SJCRH30 (cell line): ENCODE results near the gene SOBP. TPM values are rescaled to one million over a fixed set of nuclear protein-coding genes. Genes with fewer than 3 reads are reported as not detected.

Experiments used
- DNase-seq, 2 experiments: peaks; one replicate each; pipeline ENCODE4 v3.0.0-alpha.2; 2015 to 2020
- H3K27ac ChIP-seq: fragments of 250-450 bp; sonication (Bioruptor Pico); 2 replicates; pipeline ENCODE4 v1.5.1; 2020; ENCODE audit warnings: mild to moderate bottlenecking, moderate library complexity
- H3K27me3 ChIP-seq: fragments of 250-450 bp; sonication (Bioruptor Pico); 2 replicates; pipeline ENCODE4 v1.5.1; 2020; ENCODE audit warnings: mild to moderate bottlenecking, moderate library complexity
- H3K36me3 ChIP-seq: fragments of 250-450 bp; sonication (Bioruptor Pico); 2 replicates; pipeline ENCODE4 v1.5.1; 2020; ENCODE audit warnings: mild to moderate bottlenecking, moderate library complexity
- H3K4me1 ChIP-seq: fragments of 250-450 bp; sonication (Bioruptor Pico); 2 replicates; pipeline ENCODE4 v1.5.1; 2020; ENCODE audit warnings: mild to moderate bottlenecking, moderate library complexity
- H3K4me3 ChIP-seq: fragments of 250-450 bp; sonication (Bioruptor Pico); 2 replicates; pipeline ENCODE4 v1.5.1; 2020; ENCODE audit warnings: mild to moderate bottlenecking, moderate library complexity
- H3K9me3 ChIP-seq: fragments of 250-450 bp; sonication (Bioruptor Pico); replicated peaks from 2 replicates; pipeline ENCODE4 v1.5.1; 2020; ENCODE audit warnings: mild to moderate bottlenecking, moderate library complexity
- total RNA-seq: library from RNA; depleted of rRNA; stranded (reverse); fragments of >200 nt; shearing (Covaris generic); gene quantifications from 2 replicates; pipeline ENCODE4 v1.2.3, GENCODE V29; 2014

SOBP gene
- total RNA-seq, 1 experiment from 2014 or later, result 7.8 TPM

GRCh38 chr6:107642095-107642860, 152.4 kb downstream of the SOBP start:
- no peak overlapping the region for H3K27ac ChIP-seq

GRCh38 chr6:107642861-107643328, 153.0 kb downstream of the SOBP start:
- peaks cover 2% of the 10 kb centered on the region; the same call in 1 of the 2 replicates for H3K36me3 ChIP-seq
- H3K4me3 ChIP-seq, result no peak overlapping the region
- no peak for DNase-seq
- no peaks in the 10 kb centered on the region for H3K27me3 ChIP-seq
- peaks cover 6% of the 10 kb centered on the region; the same call in 1 of the 2 replicates for H3K4me1 ChIP-seq
- H3K27ac ChIP-seq, result no peak overlapping the region
- no peaks in the 10 kb centered on the region for H3K9me3 ChIP-seq

More at GRCh38 chr6:107642095-107642860, 152.4 kb downstream of the SOBP start:
- DNase-seq, result no peak
- no peaks in the 10 kb centered on the region for H3K9me3 ChIP-seq
- no peaks in the 10 kb centered on the region for H3K27me3 ChIP-seq
- H3K4me3 ChIP-seq, result no peak overlapping the region
- H3K4me1 ChIP-seq, result peaks cover 6% of the 10 kb centered on the region; the same call in 1 of the 2 replicates
- H3K36me3 ChIP-seq, result peaks cover 2% of the 10 kb centered on the region; the same call in 1 of the 2 replicates

- Histone ChIP-seq H3K36me3 (peaks cover 2% of the 10 kb centered on the region; the same call in 1 of the 2 replicates), H3K27me3 (no peaks in the 10 kb centered on the region), H3K4me1 (peaks cover 7% of the 10 kb centered on the region), H3K9me3 (no peaks in the 10 kb centered on the region), H3K27ac (no peak overlapping the region), H3K4me3 (no peak overlapping the region)
- no peak for DNase-seq
Observed at GRCh38 chr6:107644513-107644912, 154.6 kb downstream of the SOBP start.

GRCh38 chr6:107645740-107646139, 155.8 kb downstream of the SOBP start:
- no peak for DNase-seq
- Histone ChIP-seq H3K4me3 (no peak overlapping the region), H3K27me3 (no peaks in the 10 kb centered on the region), H3K4me1 (peaks cover 7% of the 10 kb centered on the region), H3K27ac (no peak overlapping the region), H3K9me3 (no peaks in the 10 kb centered on the region), H3K36me3 (peaks cover 2% of the 10 kb centered on the region; the same call in 1 of the 2 replicates)

- Histone ChIP-seq H3K9me3 (no peaks in the 10 kb centered on the region), H3K27me3 (no peaks in the 10 kb centered on the region), H3K4me1 (peaks cover 7% of the 10 kb centered on the region), H3K4me3 (no peak overlapping the region), H3K36me3 (peaks cover 2% of the 10 kb centered on the region; the same call in 1 of the 2 replicates), H3K27ac (no peak overlapping the region)
- no peak for DNase-seq
Observed at GRCh38 chr6:107646176-107646575, 156.3 kb downstream of the SOBP start.

GRCh38 chr6:107646776-107647438, 157.0 kb downstream of the SOBP start:
- no peak overlapping the region for H3K27ac ChIP-seq
- H3K9me3 ChIP-seq, result no peaks in the 10 kb centered on the region
- H3K36me3 ChIP-seq, result peaks cover 2% of the 10 kb centered on the region; the same call in 1 of the 2 replicates
- no peak for DNase-seq
- no peak overlapping the region for H3K4me3 ChIP-seq
- H3K4me1 ChIP-seq, result peaks cover 7% of the 10 kb centered on the region
- no peaks in the 10 kb centered on the region for H3K27me3 ChIP-seq

- Histone ChIP-seq H3K9me3 (no peaks in the 10 kb centered on the region), H3K4me3 (no peak overlapping the region), H3K27me3 (no peaks in the 10 kb centered on the region), H3K36me3 (peaks cover 2% of the 10 kb centered on the region; the same call in 1 of the 2 replicates), H3K27ac (no peak overlapping the region), H3K4me1 (peaks cover 7% of the 10 kb centered on the region)
- no peak for DNase-seq
Observed at GRCh38 chr6:107647439-107647948, 157.6 kb downstream of the SOBP start.

GRCh38 chr6:107648983-107649382, 159.1 kb downstream of the SOBP start:
- no peak overlapping the region for H3K27ac ChIP-seq
- peak in 1 of 2 experiments; percentile 65 for DNase-seq
- no peak overlapping the region for H3K4me3 ChIP-seq
- H3K4me1 ChIP-seq, result peaks cover 4% of the 10 kb centered on the region; the same call in 1 of the 2 replicates
- H3K9me3 ChIP-seq, result no peaks in the 10 kb centered on the region
- H3K36me3 ChIP-seq, result no peaks in the 10 kb centered on the region
- no peaks in the 10 kb centered on the region for H3K27me3 ChIP-seq

GRCh38 chr6:107652526-107653182, 162.7 kb downstream of the SOBP start:
- Histone ChIP-seq H3K4me1 (peaks cover 14% of the 10 kb centered on the region), H3K27ac (no peak overlapping the region), H3K4me3 (no peak overlapping the region), H3K27me3 (no peaks in the 10 kb centered on the region), H3K36me3 (no peaks in the 10 kb centered on the region), H3K9me3 (no peaks in the 10 kb centered on the region)
- no peak for DNase-seq

GRCh38 chr6:107653183-107653580, 163.3 kb downstream of the SOBP start:
- Histone ChIP-seq H3K36me3 (no peaks in the 10 kb centered on the region), H3K27me3 (no peaks in the 10 kb centered on the region), H3K4me3 (no peak overlapping the region), H3K4me1 (peaks cover 14% of the 10 kb centered on the region), H3K27ac (no peak overlapping the region), H3K9me3 (no peaks in the 10 kb centered on the region)
- no peak for DNase-seq

GRCh38 chr6:107653861-107654394, 164.0 kb downstream of the SOBP start:
- Histone ChIP-seq H3K9me3 (no peaks in the 10 kb centered on the region), H3K36me3 (no peaks in the 10 kb centered on the region), H3K27me3 (no peaks in the 10 kb centered on the region), H3K27ac (no peak overlapping the region), H3K4me3 (no peak overlapping the region), H3K4me1 (peaks cover 10% of the 10 kb centered on the region)
- no peak for DNase-seq

- H3K9me3 ChIP-seq, result no peaks in the 10 kb centered on the region
- no peaks in the 10 kb centered on the region for H3K27me3 ChIP-seq
- no peak overlapping the region for H3K27ac ChIP-seq
- H3K36me3 ChIP-seq, result no peaks in the 10 kb centered on the region
- no peak for DNase-seq
- H3K4me3 ChIP-seq, result no peak overlapping the region
- peaks cover 17% of the 10 kb centered on the region for H3K4me1 ChIP-seq
Observed at GRCh38 chr6:107654764-107655163, 164.8 kb downstream of the SOBP start.

- no peaks in the 10 kb centered on the region for H3K36me3 ChIP-seq
- DNase-seq, result peak in 1 of 2 experiments; percentile 53
- H3K4me1 ChIP-seq, result peaks cover 17% of the 10 kb centered on the region
- H3K27me3 ChIP-seq, result no peaks in the 10 kb centered on the region
- H3K9me3 ChIP-seq, result no peaks in the 10 kb centered on the region
- H3K4me3 ChIP-seq, result no peak overlapping the region
- no peak overlapping the region for H3K27ac ChIP-seq
Observed at GRCh38 chr6:107655245-107655644, 165.3 kb downstream of the SOBP start.

- no peak overlapping the region for H3K27ac ChIP-seq
- H3K27me3 ChIP-seq, result no peaks in the 10 kb centered on the region
- no peaks in the 10 kb centered on the region for H3K9me3 ChIP-seq
- peaks cover 17% of the 10 kb centered on the region for H3K4me1 ChIP-seq
- H3K4me3 ChIP-seq, result no peak overlapping the region
- no peaks in the 10 kb centered on the region for H3K36me3 ChIP-seq
- DNase-seq, result no peak
Observed at GRCh38 chr6:107655864-107656263, 165.9 kb downstream of the SOBP start.
